ENCODE results near the gene SLC25A48. TPM values are rescaled to one million over a fixed set of nuclear protein-coding genes. Genes with fewer than 3 reads are reported as not detected.

SLC25A48 gene
- total and polyA plus RNA-seq, 2 of the 4 experiments (the other 2 are of a cell fraction) = not detected

DNA sequence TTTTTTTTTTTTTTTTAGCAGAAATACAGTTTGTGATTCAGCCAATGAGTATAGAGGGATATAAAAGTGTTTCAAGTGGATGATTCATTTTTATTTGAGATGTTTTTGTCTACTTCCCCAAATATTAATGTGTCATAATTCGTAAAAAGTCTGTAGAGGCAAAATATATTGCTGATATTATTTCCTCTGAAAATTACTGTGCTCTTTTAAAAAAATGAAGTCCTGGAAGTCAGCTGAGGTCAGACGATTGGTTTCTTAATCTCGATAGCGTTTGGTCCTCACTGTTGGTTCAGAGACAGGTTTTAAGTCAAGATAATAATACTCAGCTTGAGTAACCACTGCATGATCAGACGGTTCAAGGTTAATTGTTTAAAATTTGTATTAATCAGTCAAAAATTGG is 41.7 kb downstream of the SLC25A48 start:
- H3K56ac ChIP-seq (ENCODE audit: extremely low read depth, insufficient read depth, low read length) = no peak overlapping the region
- H2AK5ac ChIP-seq (ENCODE audit: low read depth, low read length) = no peak overlapping the region
- H2BK5ac ChIP-seq (ENCODE audit: low read depth, low read length, poor library complexity, severe bottlenecking) = no peak overlapping the region
- no peak overlapping the region for H2BK15ac ChIP-seq (ENCODE audit: low read depth, low read length)
- H3K23ac ChIP-seq (ENCODE audit: low read depth, low read length) = no peak overlapping the region
- ChIA-PET CTCF (interaction anchor here (0.7 to 1.1 kb wide), 2 partner anchors 16 to 309 kb away, joined by 3 read pairs; no protein-coding TSS in a partner anchor), POLR2A (ENCODE audit: unreplicated experiment) (no interaction called here)
- no peak overlapping the region for H3K4me3 ChIP-seq (ENCODE audit: insufficient read depth, low read depth, low read length)
- no TSS peak for BruUV-seq (replicated peaks)
- H3K4ac ChIP-seq (ENCODE audit: low read depth, low read length) = no peak overlapping the region
- no peak overlapping the region for H2AFZ ChIP-seq (replicated peaks; ENCODE audit: low read length, poor library complexity)
- no peaks in the 10 kb centered on the region for H4K20me1 ChIP-seq (ENCODE audit: insufficient read depth, low read length)
- H4K8ac ChIP-seq (ENCODE audit: low read depth in 2 of 2, low read length in 2 of 2) = no peak overlapping the region
- no peaks in the 10 kb centered on the region for H3K36me3 ChIP-seq (ENCODE audit: control insufficient read depth, insufficient read depth, low read length)
- no peak overlapping the region for H3K18ac ChIP-seq (ENCODE audit: low read depth, low read length)
- H4K5ac ChIP-seq (ENCODE audit: low read depth, low read length) = no peak overlapping the region
- no peak overlapping the region for H2AK9ac ChIP-seq (replicated peaks; ENCODE audit: low read depth, low read length, poor library complexity)
- H3K27me3 ChIP-seq (ENCODE audit: control insufficient read depth, insufficient read depth, low read length) = peaks cover 19% of the 10 kb centered on the region
- H4K91ac ChIP-seq (ENCODE audit: insufficient read depth, low read depth, low read length) = no peak overlapping the region
- no CpG with 5 or more reads among the region's 5 CpGs for WGBS, 2 experiments (ENCODE audit: extremely low coverage in 2 of 2, insufficient read length in 1 of 2)
- TF ChIP-seq, protein P1, sequence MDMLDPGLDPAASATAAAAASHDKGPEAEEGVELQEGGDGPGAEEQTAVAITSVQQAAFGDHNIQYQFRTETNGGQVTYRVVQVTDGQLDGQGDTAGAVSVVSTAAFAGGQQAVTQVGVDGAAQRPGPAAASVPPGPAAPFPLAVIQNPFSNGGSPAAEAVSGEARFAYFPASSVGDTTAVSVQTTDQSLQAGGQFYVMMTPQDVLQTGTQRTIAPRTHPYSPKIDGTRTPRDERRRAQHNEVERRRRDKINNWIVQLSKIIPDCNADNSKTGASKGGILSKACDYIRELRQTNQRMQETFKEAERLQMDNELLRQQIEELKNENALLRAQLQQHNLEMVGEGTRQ (IDR thresholded peaks at IDR 0.05; ENCODE audit: low read depth, low read length) = no peak
- TF ChIP-seq NFE2L2 (IDR thresholded peaks at IDR 0.05; ENCODE audit: low read depth, low read length) = no peak
- TF ChIP-seq, protein P2, sequence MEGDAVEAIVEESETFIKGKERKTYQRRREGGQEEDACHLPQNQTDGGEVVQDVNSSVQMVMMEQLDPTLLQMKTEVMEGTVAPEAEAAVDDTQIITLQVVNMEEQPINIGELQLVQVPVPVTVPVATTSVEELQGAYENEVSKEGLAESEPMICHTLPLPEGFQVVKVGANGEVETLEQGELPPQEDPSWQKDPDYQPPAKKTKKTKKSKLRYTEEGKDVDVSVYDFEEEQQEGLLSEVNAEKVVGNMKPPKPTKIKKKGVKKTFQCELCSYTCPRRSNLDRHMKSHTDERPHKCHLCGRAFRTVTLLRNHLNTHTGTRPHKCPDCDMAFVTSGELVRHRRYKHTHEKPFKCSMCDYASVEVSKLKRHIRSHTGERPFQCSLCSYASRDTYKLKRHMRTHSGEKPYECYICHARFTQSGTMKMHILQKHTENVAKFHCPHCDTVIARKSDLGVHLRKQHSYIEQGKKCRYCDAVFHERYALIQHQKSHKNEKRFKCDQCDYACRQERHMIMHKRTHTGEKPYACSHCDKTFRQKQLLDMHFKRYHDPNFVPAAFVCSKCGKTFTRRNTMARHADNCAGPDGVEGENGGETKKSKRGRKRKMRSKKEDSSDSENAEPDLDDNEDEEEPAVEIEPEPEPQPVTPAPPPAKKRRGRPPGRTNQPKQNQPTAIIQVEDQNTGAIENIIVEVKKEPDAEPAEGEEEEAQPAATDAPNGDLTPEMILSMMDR (conservative IDR thresholded peaks at IDR 0.05; ENCODE audit: low read depth, low read length) = no peak
- TF ChIP-seq, protein P3, sequence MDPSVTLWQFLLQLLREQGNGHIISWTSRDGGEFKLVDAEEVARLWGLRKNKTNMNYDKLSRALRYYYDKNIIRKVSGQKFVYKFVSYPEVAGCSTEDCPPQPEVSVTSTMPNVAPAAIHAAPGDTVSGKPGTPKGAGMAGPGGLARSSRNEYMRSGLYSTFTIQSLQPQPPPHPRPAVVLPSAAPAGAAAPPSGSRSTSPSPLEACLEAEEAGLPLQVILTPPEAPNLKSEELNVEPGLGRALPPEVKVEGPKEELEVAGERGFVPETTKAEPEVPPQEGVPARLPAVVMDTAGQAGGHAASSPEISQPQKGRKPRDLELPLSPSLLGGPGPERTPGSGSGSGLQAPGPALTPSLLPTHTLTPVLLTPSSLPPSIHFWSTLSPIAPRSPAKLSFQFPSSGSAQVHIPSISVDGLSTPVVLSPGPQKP (IDR thresholded peaks at IDR 0.05; ENCODE audit: borderline replicate concordance, low read depth, low read length) = no peak
- TF ChIP-seq SMC3 (IDR thresholded peaks at IDR 0.05; ENCODE audit: low read depth, low read length) = no peak
- TF ChIP-seq POLR2A (IDR thresholded peaks at IDR 0.05; ENCODE audit: low read depth, low read length) = no peak
- H2BK120ac ChIP-seq (ENCODE audit: low read depth, low read length) = no peak overlapping the region
- H3K9ac ChIP-seq (ENCODE audit: low read depth, low read length) = no peak overlapping the region
- DNase-seq (no peak), ATAC-seq (ENCODE audit: low read depth) (no peak)
- no peaks in the 10 kb centered on the region for H3K9me3 ChIP-seq (ENCODE audit: control insufficient read depth, insufficient read depth, low read length)
- H3K14ac ChIP-seq (replicated peaks; ENCODE audit: low read depth, low read length) = no peak overlapping the region
- no peaks in the 10 kb centered on the region for H3K79me1 ChIP-seq (ENCODE audit: low read depth in 1 of 2, low read length in 2 of 2)
- no peaks in the 10 kb centered on the region for H3K9me1 ChIP-seq (ENCODE audit: insufficient read depth, low read length)
- no peak overlapping the region for H2BK20ac ChIP-seq (ENCODE audit: low read depth, low read length)
- in situ Hi-C loops (cut with MboI; ENCODE audit: low sequenced_read_pairs) (no loop called here), intact Hi-C loops (cut with micrococcal nuclease) (no loop called here), dilution Hi-C loops (cut with HindIII; ENCODE audit: low sequenced_read_pairs, unreplicated experiment) (no loop called here)
- H3K4me2 ChIP-seq (ENCODE audit: low read depth, low read length) = no peak overlapping the region
- no peak overlapping the region for H3K27ac ChIP-seq (ENCODE audit: insufficient read depth, low read length)
- no peaks in the 10 kb centered on the region for H3K4me1 ChIP-seq (ENCODE audit: control insufficient read depth, insufficient read depth, low read length)
